ELF-1 (cell line): ENCODE measurements around the gene CSDE1.

Source experiments
- DNase-seq: peaks from one replicate; pipeline ENCODE4 v3.0.0-alpha.2; 2016; ENCODE audit warnings: low read depth, low spot score

Gene CSDE1

DNA sequence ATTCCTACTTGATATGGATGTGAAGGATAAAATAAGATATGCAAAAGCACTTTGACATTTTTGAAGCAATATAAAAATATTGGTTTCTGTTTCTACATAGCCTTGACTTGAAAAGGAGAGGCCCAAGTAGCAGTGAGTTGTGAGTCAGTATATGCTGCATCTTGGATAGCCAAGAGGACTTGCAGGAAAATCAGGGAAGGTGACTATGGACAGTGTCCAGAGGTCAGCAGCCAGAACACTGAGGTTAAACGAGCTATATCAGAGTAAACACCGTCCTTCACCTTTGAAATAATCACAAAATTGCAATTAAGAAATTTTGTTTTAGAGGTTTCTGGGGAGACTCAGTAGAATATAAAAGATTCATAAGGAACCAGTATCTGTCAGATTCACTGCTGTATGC is 55.9 kb downstream of the CSDE1 start:
- no peak for DNase-seq

DNA sequence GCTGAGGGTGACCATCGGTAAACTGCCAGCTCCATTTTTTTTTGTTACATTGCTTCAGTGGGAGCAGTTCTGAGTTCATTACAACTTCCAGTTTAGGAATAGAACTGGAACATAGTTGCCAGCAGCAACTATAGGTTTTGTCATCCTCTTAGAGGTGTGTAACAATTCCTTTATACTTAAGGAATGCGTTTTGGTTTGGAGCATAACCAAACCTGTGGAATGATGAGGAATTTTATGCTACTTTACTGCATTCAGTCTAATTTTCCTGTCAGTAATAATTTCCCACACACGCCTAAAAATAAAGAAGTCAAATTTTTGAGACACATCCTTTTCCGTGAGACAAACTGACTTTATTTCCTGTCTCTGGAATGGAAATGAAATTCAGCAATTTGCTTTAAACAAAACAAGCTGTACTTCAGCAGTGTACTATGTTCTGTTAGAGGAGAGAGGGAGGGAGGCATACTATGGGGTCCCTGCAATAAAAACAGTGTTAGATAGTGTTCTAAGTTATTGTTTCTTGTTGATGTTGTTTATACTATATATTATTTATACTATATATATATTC is 57.7 kb downstream of the CSDE1 start:
- DNase-seq: no peak

DNA sequence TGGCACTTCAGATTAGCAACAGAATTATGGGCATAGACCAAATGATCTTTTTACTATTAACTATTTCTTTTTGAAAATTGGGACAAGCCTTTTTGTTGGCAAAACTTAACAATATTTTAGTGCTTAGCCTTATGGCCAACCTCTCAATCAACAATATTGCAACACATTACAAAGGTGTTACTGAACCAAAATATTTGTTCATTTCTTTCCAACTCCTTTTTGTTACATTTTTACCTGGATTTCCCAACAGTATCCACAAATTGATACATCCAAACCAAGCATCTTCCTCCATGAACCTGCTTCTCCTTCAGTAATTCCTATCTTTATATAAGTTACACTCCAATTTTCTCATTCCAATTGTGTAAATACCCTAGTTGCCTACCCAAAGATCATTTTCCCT is 61.0 kb downstream of the CSDE1 start:
- no peak for DNase-seq

DNA sequence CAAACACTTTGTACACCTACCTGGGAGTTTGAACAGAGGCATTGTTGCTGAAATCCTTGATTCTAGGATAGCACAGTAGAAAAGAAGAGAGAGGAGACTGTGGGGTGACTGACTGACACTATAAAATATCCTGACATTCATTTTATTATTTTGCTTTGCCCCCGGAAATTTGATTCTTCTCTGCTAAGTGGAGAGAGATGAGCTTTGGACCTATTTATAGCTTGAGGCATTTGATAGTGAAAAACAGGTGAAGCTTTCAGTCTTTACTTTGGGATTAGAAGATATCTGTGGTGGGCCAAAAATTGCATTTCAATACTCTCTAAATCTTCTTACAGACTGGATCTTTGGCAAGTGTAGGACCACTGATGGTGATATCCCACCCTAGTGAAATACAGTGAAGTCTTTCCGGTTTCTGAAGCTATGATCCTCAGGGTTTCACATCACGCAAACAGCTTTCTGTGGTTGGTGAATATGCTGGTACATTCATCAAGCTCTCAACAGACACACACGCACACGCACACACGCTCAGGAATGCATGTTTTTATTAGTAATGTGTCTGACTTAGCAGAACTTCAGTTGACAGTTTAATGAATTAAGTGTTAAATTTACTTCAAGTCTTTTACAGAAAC is 62.2 kb downstream of the CSDE1 start, which contains the start of gene AMPD1:
Gene AMPD1 (minus strand): TSS at position 117 of the 629 bp plus-strand sequence. CDS start 75 bp downstream, at position 42.
- no peak for DNase-seq

DNA sequence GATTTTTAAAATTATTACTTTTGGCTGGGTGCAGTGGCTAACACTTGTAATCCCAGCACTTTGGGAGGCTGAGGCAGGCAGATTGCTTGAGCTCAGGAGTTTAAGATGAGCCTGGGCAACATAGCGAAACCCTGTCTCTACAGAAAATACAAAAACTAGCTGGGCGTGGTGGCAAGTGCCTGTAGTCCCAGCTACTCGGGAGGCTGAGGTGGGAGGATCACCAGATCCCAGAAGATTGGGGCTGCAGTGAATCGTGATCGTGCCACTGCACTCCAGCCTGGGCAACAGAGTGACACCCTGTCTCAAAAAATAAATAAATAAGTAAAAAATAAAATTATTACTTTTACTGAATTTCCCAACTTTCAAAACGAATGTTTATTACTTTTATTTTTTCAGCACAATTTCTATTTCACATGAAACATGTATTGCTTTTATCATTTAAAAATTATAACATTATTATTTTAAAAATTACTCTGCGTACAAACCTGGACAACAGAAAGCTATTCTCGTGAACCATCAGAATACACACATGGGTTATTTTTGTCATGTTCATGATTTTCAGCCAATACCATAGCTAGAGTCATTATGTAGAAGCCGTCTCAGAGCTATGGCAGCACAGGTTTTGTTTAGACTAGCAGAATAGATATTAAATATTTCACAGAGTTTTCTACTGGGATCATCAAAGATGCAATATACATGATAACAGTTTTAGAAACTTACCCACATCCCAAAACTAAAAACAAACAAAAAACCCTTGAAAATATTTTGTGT is 63.1 kb downstream of the CSDE1 start:
- DNase-seq: no peak

DNA sequence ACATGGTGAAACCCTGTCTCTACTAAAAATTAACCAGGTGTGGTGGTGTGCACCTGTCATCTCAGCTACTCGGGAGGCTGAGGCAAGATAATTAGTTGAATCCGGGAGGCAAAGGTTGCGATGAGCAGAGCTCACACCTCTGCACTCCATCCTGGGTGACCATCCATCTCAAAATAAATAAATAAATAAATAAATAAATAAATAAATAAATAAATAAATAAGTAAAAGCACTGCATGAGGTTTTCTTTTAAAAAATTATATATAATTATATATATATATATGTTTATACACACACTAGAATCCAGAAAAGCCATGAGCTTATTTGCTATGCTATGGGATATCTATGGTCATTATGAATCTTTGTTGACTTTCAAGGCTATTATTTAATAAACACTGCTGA is 64.8 kb downstream of the CSDE1 start:
- DNase-seq: no peak

DNA sequence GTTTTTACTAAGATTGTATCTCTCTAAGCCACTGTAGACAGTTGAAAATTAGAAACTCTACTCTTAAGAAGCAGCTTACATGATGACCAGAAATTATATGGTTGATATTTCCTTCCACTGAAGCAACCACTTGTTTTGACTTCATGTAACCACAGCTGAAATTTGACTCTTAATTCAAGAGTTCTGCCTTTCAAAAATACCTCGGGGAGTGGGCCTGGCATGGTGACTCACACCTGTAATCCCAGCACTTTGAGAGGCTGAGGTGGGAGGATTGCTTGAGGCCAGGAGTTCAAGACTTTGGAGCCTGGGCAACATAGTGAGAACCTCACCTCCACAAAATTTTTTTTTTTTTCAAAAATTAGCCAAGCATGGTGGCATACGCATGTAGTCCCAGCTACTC is 66.7 kb downstream of the CSDE1 start:
- no peak for DNase-seq

DNA sequence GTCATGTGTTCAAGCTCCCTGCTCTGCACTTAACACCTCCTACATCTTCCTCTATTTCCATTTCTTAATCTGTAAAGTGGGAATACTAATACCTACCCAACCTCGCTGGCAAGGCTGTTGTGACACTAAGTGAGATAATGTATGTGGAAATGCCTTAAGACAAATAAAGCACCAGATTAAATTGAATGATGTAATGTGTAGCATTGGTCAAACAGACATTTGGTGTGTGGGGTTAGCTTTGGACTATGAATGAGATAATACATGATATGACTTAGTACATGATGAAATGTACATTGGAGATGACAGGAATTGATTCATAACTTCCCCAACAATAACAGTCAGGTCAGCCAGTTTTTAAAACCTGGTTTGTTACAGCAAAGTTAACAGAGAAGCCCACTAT is 67.6 kb downstream of the CSDE1 start:
- DNase-seq: no peak

DNA sequence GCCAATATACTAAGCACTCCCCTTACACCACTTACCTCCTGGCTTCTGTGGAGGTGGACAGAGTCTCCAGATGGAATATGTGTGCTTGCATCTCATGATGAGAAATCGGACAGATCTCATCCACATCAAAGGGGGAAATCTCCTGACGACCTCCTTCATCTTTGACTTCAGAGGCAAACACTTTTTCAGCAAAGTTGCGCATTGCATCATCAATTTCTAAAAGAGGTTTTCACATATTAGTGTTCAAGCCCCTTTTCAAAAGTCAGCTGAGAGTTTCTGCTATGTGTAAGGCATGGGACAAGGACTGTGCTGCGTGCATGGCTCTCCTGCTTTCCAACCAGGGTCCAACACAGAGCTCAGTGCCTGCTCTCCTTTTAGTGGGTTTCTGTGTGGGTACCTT is 69.3 kb downstream of the CSDE1 start:
- no peak for DNase-seq

DNA sequence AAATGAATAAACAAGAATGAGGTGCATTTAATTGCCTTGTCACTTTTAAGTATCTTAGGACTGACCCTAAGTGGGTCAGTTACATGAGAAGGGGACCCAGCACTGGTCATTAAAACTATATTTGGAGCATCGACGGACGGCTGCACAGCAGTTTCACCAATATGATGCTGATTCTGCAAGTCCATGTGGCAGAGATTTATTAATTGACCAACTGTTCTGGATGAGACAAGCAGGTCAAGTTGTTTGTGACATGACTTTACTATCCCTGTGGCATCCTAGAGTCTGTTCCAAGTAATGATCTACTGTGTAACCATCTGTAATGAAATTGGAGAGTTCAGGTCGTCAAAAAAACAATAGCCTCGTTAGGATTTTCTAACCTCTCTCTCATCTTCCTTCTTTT is 71.9 kb downstream of the CSDE1 start:
- DNase-seq: no peak

DNA sequence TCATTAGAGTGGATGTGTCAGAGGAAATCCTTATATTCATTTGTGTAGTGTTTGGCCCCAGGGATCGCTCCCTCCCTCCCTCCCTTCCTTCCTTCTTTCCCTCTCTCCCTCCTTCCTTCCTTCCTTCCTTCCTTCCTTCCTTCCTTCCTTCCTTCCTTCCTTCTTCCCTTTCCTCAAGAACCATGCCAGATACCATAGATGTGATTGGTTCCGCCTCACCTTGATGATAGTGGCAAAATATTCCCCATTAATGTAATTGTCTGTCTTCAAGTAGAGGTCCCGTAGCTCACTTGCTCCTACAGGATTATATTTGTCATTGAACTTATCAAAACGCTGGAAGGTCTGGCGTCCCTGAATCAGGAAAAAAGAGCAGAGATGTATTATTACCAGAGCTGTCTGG is 80.1 kb downstream of the CSDE1 start:
- DNase-seq: no peak

DNA sequence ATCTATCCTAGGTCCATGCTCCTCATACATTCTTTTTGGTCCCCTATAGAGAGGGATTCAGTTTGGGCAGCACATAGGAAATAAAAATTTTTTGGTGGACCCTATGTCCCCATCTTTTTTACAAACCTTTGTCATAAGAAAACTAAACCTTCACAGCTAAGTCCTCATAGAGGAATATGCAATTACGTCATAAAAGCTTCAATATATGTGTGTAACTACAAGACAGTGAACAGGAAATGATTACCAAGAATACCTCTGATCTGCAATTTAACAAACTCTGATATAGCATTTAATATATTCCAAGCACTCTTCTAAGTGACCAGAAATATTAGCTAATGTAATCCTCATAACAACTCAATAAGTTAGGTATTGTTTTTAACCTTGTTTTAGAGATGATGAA is 81.7 kb downstream of the CSDE1 start:
- DNase-seq: no peak

DNA sequence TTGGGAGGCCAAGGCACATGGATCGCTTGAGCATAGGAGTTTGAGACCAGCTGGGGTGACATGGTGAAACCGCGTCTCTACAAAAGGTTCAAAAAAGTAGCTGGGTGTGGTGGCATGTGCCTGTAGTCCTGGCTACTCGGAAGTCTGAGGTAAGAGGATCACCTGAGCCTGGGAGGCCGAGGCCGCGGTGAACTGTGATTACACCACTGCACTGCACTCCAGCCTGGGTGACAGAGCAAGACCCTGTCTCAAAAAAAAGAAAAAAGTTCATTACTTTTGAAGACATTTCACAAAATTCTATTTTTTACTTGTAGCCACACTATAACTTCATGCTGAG is 85.9 kb downstream of the CSDE1 start:
- no peak for DNase-seq

DNA sequence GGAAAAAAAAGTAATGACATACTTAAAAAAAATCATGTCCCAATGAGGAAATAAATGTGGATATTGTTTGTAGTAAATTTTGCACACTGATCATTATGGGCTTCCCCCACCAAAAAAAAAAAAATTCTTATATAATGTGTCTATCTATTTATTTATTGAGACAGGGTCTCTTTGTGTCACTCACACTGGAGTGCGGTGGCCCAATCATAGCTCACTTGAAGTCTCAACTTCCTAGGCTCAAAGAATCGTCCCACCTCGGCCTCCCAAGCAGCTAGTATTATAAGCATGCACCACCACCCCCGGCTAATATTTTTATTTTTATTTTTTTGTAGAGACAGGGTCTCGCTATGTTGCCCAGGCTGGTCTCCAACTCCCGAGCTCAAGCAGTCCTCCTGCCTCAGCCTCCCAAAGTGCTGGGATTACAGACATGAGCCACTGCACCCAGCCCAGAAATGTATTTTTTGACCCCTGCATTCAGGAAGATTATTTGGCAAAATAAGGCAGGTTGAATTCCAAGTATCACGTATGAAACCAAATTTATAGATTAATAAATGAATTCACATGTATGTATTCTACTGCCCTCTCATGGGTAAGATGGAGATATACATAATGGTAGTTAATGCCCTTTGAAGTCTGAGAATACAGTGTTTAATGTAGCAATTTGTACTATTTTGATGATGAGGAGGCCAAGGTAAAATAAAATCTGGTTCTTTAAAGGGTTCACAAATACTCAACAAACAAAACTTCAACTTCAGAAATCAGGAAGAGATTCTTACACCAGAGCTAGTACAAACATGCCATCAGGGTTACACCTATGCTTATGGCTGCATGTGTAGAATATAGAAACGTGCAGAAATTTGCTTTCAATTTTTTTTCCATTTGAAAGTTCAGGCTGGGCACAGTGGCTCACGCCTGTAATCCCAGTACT is 86.5 kb downstream of the CSDE1 start:
- DNase-seq: no peak

DNA sequence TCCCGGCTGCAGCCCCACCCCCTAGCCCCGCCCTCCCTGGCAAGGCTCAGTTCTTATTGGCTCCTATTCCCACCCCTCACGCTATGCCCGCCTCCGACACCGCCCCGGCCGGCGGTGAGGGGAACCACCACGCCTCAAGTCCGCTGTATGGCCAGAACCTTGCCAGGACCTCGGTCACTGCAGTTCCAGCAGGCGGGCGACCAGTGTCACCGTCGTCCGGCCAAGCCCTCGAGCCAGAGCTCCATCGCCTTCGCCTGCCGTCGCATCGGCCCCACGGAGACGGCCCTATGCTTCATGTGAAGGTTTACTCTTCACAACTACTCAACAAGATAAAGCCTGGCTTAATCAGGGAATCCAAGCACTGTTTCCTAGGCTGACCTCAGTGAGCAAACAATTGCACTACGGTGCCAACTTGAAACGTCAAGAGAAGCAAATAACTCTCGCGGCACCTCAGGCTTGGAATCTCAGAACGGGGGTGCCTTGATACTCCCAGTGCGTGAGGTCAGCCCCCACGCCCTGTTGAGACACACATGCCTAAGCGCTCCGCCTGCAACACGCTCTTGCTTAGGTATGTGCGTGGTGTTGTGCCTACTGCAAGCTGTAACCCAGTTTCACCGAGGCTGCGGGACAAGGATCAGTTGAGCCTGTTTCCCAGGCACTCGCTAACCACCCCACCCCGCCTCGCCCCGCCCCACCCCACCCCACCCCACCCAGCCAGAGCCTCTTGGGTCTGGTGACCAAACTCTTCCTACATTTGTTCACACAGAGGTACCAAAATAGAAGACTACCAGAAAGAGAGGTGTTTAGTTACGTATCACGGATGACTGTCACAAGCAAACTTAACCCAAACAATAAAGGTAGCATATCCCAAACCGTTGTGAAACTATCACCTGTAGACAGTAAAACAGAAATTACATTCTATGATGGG is 87.4 kb downstream of the CSDE1 start:
- DNase-seq: peak; percentile 92

DNA sequence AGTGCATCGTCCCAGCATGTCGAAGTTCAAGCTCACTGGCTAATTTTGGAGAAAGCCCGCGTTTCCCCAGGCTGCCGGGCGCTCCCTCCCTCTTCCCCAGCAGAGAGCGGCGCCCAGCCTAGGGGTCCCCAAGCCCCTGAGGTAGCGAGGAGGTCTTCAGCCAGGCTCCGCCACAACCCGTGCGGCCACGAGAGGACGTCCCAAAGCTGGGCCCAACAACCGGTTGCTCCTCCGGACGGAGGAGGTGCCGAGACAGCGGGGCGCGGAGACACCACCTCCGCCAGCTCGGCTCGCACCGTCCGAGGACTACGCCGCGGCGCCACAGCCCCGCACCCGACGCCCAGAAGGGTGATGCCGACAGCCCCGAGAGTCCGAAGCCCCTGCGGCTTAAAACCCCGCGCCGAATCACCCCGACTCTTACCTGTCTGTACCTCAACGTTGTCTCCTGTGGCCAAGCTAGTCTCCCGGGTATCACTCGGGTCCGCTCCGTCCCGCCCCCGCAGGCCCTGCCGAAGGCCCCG is 88.2 kb downstream of the CSDE1 start, which contains the start of gene DENND2C:
Gene DENND2C (minus strand): TSS at position 488 of the 521 bp plus-strand sequence. CDS start 44,065 bp downstream, outside the sequence.
- DNase-seq: peak; percentile 80

DNA sequence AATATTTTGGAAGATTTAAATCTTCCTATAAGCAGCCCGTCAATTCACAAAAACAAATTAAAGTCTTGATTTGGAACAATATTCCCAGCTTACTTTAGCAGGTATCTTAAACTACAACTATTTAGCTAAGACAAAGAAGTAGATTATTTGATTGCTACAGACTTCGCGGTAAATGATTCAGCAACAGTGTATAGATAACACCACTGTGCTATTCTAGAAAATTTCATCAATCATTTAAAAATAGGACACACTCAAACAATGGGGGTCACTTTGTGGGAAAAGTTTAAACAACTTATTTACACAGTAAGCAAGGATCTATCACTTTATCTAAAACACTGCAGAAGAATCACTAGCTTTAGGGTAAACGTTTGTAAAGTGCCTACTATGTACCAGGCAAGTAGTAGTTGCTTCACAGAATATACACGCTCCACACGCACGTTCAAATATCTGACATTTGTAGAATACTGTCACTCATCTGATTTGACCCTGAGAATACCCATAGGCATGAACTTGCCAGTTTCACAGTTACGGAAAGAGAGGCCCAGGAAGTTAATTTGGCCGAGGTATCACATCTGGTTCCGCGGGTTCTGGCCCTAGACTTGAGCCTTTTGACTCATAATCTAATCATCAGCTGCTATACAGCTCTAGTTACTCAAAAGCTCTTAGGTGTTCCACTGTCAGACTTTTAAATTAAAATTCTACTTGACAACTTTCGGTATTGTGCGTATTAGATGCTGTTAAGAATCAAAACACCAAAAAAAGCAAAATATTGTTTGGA is 88.8 kb downstream of the CSDE1 start:
- DNase-seq: no peak

DNA sequence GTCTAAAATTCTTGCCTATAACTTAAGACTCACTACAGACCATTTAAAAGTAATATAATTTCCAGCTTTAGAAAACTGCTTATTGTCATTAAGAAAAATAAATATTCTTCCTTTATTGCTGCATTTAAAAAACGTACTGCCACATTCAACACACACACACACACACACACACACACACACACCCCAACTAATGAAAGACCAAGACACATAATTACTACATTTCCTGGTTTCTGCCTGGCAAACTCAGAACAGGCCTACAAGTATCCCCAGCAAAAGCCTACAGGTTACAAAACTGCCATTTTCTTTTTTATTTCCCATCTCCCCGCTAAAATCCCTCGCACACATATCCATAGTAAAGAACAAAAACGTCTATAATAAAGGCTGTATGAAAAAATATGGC is 89.4 kb downstream of the CSDE1 start:
- DNase-seq: no peak

DNA sequence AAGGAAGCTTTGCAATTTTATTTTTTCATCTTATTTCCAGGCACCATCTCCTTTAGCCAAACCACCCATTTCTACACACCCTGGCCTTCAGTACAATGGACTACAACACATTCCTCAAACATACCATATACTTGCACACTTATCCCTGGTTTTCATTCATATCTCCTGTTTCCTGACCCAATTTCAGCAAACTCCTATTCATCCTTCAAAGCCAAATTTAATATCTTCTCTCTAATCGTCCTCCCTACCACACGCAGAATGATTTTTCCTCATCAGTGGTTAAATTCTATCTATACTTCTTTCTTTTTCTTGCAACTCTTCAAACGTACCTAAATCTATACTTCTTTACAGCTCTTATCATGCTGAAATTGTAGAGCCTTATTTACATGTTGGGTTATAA is 90.8 kb downstream of the CSDE1 start:
- no peak for DNase-seq
